Muscle of leg (tissue), 16 donors: ENCODE data around the gene CMC1. TPM values are rescaled to one million over a fixed set of nuclear protein-coding genes. Genes with fewer than 3 reads are reported as not detected.
"Not testable (repeated sequence)": the region's sequence is repeated elsewhere in the genome, so short reads cannot be mapped to it uniquely, and the experiment has no call there.

Experiments used
- DNase-seq: peaks from one replicate; pipeline ENCODE4 v3.0.0; 2013
- H3K27ac ChIP-seq: one replicate; pipeline ENCODE4 v1.5.1; 2013; ENCODE audit warnings: mild to moderate bottlenecking, low read length, control low read depth
- H3K27me3 ChIP-seq: one replicate; pipeline ENCODE4 v1.6.1; 2013; ENCODE audit warnings: low read length; ENCODE audit not compliant: control insufficient read depth, insufficient read depth
- H3K36me3 ChIP-seq: one replicate; pipeline ENCODE4 v1.6.1; 2013; ENCODE audit warnings: low read length; ENCODE audit not compliant: control insufficient read depth, insufficient read depth
- H3K4me1 ChIP-seq: one replicate; pipeline ENCODE4 v1.6.1; 2013; ENCODE audit warnings: low read length; ENCODE audit not compliant: control insufficient read depth, insufficient read depth
- H3K4me3 ChIP-seq: one replicate; pipeline ENCODE4 v1.5.1; 2013; ENCODE audit warnings: low read length, control low read depth
- H3K9me3 ChIP-seq: replicated peaks from 2 replicates; pipeline ENCODE4 v1.6.1; 2013; ENCODE audit warnings: low read depth, low read length; ENCODE audit not compliant: control insufficient read depth
- WGBS: methylation state at CpG from one replicate; pipeline ENCODE4 v1.1.5; 2013; ENCODE audit warnings: missing lambda C conversion rate; ENCODE audit not compliant: insufficient coverage; 5-methylcytosine and 5-hydroxymethylcytosine counted together
- long read RNA-seq, 11 donors: transcript quantifications; one replicate each; lab custom pipeline, GENCODE V29; 2026
- polyA plus RNA-seq, 8 donors: library from polyadenylated mRNA; unstranded; fragments of 120-200 nt; gene quantifications; one replicate each; pipeline versions ENCODE4 v1.2.1 to v1.2.3, GENCODE V29; 2013; ENCODE audit warnings: inconsistent platforms in 1 of 8, low replicate concordance in 1 of 8; ENCODE audit not compliant: insufficient read length in 8 of 8, insufficient read depth in 1 of 8
- total RNA-seq: library from RNA; stranded (reverse); fragments of 120-200 nt; gene quantifications from one replicate; pipeline ENCODE4 v1.2.4, GENCODE V29; 2013

CMC1 gene
- total RNA-seq (10.7 TPM), polyA plus RNA-seq (10 to 100 TPM; 18.7 to 25.8 (median 19.9) TPM)
- long read RNA-seq, donor 1, full-length matches to known transcripts, result 10 of 10 reads
- long read RNA-seq, donor 1, partial matches to known transcripts, result 0 of 10 reads
- long read RNA-seq, donor 1, other reads (novel, unspliced or antisense), result 0 of 10 reads
- long read RNA-seq, donor 2, full-length matches to known transcripts, result 3 of 3 reads
- long read RNA-seq, donor 2, partial matches to known transcripts, result 0 of 3 reads
- long read RNA-seq, donor 2, other reads (novel, unspliced or antisense), result 0 of 3 reads
- long read RNA-seq, donor 3, full-length matches to known transcripts, result 19 of 19 reads
- long read RNA-seq, donor 3, partial matches to known transcripts, result 0 of 19 reads
- long read RNA-seq, donor 3, other reads (novel, unspliced or antisense), result 0 of 19 reads
- long read RNA-seq, donor 4, full-length matches to known transcripts, result 8 of 8 reads
- long read RNA-seq, donor 4, partial matches to known transcripts, result 0 of 8 reads
- long read RNA-seq, donor 4, other reads (novel, unspliced or antisense), result 0 of 8 reads
- long read RNA-seq, donor 5, full-length matches to known transcripts, result 48 of 48 reads
- long read RNA-seq, donor 5, partial matches to known transcripts, result 0 of 48 reads
- long read RNA-seq, donor 5, other reads (novel, unspliced or antisense), result 0 of 48 reads
- long read RNA-seq, donor 6, full-length matches to known transcripts, result 35 of 35 reads
- long read RNA-seq, donor 6, partial matches to known transcripts, result 0 of 35 reads
- long read RNA-seq, donor 6, other reads (novel, unspliced or antisense), result 0 of 35 reads
- long read RNA-seq, donor 7, full-length matches to known transcripts, result 17 of 17 reads
- long read RNA-seq, donor 7, partial matches to known transcripts, result 0 of 17 reads
- long read RNA-seq, donor 7, other reads (novel, unspliced or antisense), result 0 of 17 reads
- long read RNA-seq, donor 8, full-length matches to known transcripts, result 22 of 22 reads
- long read RNA-seq, donor 8, partial matches to known transcripts, result 0 of 22 reads
- long read RNA-seq, donor 8, other reads (novel, unspliced or antisense), result 0 of 22 reads
- long read RNA-seq, donor 9, full-length matches to known transcripts, result 13 of 13 reads
- long read RNA-seq, donor 9, partial matches to known transcripts, result 0 of 13 reads
- long read RNA-seq, donor 9, other reads (novel, unspliced or antisense), result 0 of 13 reads
- long read RNA-seq, donor 10, full-length matches to known transcripts, result 28 of 28 reads
- long read RNA-seq, donor 10, partial matches to known transcripts, result 0 of 28 reads
- long read RNA-seq, donor 10, other reads (novel, unspliced or antisense), result 0 of 28 reads
- long read RNA-seq, donor 11, full-length matches to known transcripts, result 13 of 26 reads
- long read RNA-seq, donor 11, partial matches to known transcripts, result 0 of 26 reads
- long read RNA-seq, donor 11, other reads (novel, unspliced or antisense), result 13 of 26 reads

- Histone ChIP-seq H3K4me1 (no peaks in the 10 kb centered on the region), H3K9me3 (no peaks in the 10 kb centered on the region), H3K27me3 (peaks cover 2% of the 10 kb centered on the region), H3K36me3 (no peaks in the 10 kb centered on the region), H3K4me3 (peak within 1 kb of the TSS; percentile 96), H3K27ac (peak within 1 kb of the TSS; percentile 85)
- DNase-seq, result peak; percentile 99
- WGBS, result under 1% methylated on average over 59 of the region's 68 CpGs
Observed at GRCh38 chr3:28241221-28242160, at the start of gene CMC1. Gene CMC1, plus strand, starts transcription at chr3:28241619. Its CDS starts 175 bp downstream, at chr3:28241794.

GRCh38 chr3:28198161-28198560 is 43.3 kb upstream of the CMC1 start:
- H3K27ac ChIP-seq, result no peak overlapping the region
- H3K4me3 ChIP-seq, result no peak overlapping the region
- 100% methylated on average over 1 of the region's 3 CpGs for WGBS
- no peaks in the 10 kb centered on the region for H3K27me3 ChIP-seq
- H3K36me3 ChIP-seq, result no peaks in the 10 kb centered on the region
- H3K9me3 ChIP-seq, result no peaks in the 10 kb centered on the region
- no peaks in the 10 kb centered on the region for H3K4me1 ChIP-seq
- no peak for DNase-seq

- no peaks in the 10 kb centered on the region for H3K4me1 ChIP-seq
- WGBS, result no CpG with 5 or more reads among the region's 3 CpGs
- no peak for DNase-seq
- no peak overlapping the region for H3K27ac ChIP-seq
- no peaks in the 10 kb centered on the region for H3K9me3 ChIP-seq
- H3K27me3 ChIP-seq, result no peaks in the 10 kb centered on the region
- H3K36me3 ChIP-seq, result no peaks in the 10 kb centered on the region
- H3K4me3 ChIP-seq, result no peak overlapping the region
Observed at GRCh38 chr3:28198974-28199373, 42.4 kb upstream of the CMC1 start.

- DNase-seq, result not testable (repeated sequence)
- 96% methylated on average over 12 of the region's 15 CpGs for WGBS
Observed at GRCh38 chr3:28199643-28200042, 41.8 kb upstream of the CMC1 start.

GRCh38 chr3:28200366-28200848 is 41.0 kb upstream of the CMC1 start:
- WGBS, result 65% methylated on average over 45 of the region's 47 CpGs
- not testable (repeated sequence) for H3K9me3 ChIP-seq, H3K27me3 ChIP-seq, H3K4me3 ChIP-seq, H3K4me1 ChIP-seq, H3K36me3 ChIP-seq, H3K27ac ChIP-seq
- DNase-seq, result peak; percentile 11

More at GRCh38 chr3:28199643-28200042, 41.8 kb upstream of the CMC1 start:
- not testable (repeated sequence) for H3K9me3 ChIP-seq, H3K4me3 ChIP-seq, H3K27ac ChIP-seq, H3K36me3 ChIP-seq, H3K4me1 ChIP-seq, H3K27me3 ChIP-seq

GRCh38 chr3:28206479-28206878 is 34.9 kb upstream of the CMC1 start:
- no peaks in the 10 kb centered on the region for H3K4me1 ChIP-seq
- WGBS, result no CpG with 5 or more reads among the region's 2 CpGs
- no peaks in the 10 kb centered on the region for H3K9me3 ChIP-seq
- peak; percentile 43 for DNase-seq
- no peaks in the 10 kb centered on the region for H3K27me3 ChIP-seq
- H3K36me3 ChIP-seq, result no peaks in the 10 kb centered on the region
- H3K27ac ChIP-seq, result no peak overlapping the region
- no peak overlapping the region for H3K4me3 ChIP-seq

- WGBS, result 80% methylated on average over 5 of the region's 7 CpGs
- peak; percentile 3 for DNase-seq
- no peak overlapping the region for H3K4me3 ChIP-seq
Observed at GRCh38 chr3:28207000-28207733, 34.3 kb upstream of the CMC1 start.

GRCh38 chr3:28210968-28211713 is 30.3 kb upstream of the CMC1 start:
- no peaks in the 10 kb centered on the region for H3K36me3 ChIP-seq
- no peak overlapping the region for H3K4me3 ChIP-seq
- DNase-seq, result no peak
- 86% methylated on average over 1 of the region's 1 CpG for WGBS
- peaks cover 7% of the 10 kb centered on the region for H3K9me3 ChIP-seq
- no peaks in the 10 kb centered on the region for H3K27me3 ChIP-seq
- no peak overlapping the region for H3K27ac ChIP-seq
- no peaks in the 10 kb centered on the region for H3K4me1 ChIP-seq

More at GRCh38 chr3:28207000-28207733, 34.3 kb upstream of the CMC1 start:
- no peaks in the 10 kb centered on the region for H3K9me3 ChIP-seq
- no peak overlapping the region for H3K27ac ChIP-seq
- H3K4me1 ChIP-seq, result no peaks in the 10 kb centered on the region
- H3K36me3 ChIP-seq, result no peaks in the 10 kb centered on the region
- H3K27me3 ChIP-seq, result no peaks in the 10 kb centered on the region
